Neural cell (in vitro differentiated cells): ENCODE data around the gene FAF1. TPM values are rescaled to one million over a fixed set of nuclear protein-coding genes. Genes with fewer than 3 reads are reported as not detected.

ENCODE experiments used
- H2AFZ ChIP-seq: fragments of 200-600, 300-800 bp; sonication (generic), shearing (Covaris generic); 2 replicates; pipeline ENCODE4 v1.6.0; 2014; ENCODE audit warnings: low read depth, mild to moderate bottlenecking, antibody characterized with exemption, low read length, moderate library complexity
- H3F3A ChIP-seq: fragments of 200-600 bp; shearing (Covaris generic); 2 replicates; pipeline ENCODE4 v1.6.1; 2016; ENCODE audit warnings: mild to moderate bottlenecking, moderate library complexity, mixed read lengths, antibody characterized with exemption, low read length; ENCODE audit not compliant: insufficient read depth, poor library complexity, severe bottlenecking
- H3K27ac ChIP-seq: fragments of 200-600, 300-800 bp; sonication (generic), shearing (Covaris generic); 2 replicates; pipeline ENCODE4 v1.5.1; 2014; ENCODE audit warnings: mild to moderate bottlenecking, low read length, moderate library complexity
- H3K27me3 ChIP-seq: fragments of 300-800, 200-600 bp; sonication (generic), shearing (Covaris generic); 2 replicates; pipeline ENCODE4 v1.6.0; 2014; ENCODE audit warnings: mild to moderate bottlenecking, low read depth, low read length, moderate library complexity; ENCODE audit not compliant: insufficient read depth
- H3K36me3 ChIP-seq: fragments of 300-800, 200-600 bp; sonication (generic), shearing (Covaris generic); 2 replicates; pipeline ENCODE4 v1.5.1; 2014; ENCODE audit warnings: mild to moderate bottlenecking, antibody characterized with exemption, low read length, moderate library complexity; ENCODE audit not compliant: insufficient read depth
- H3K4me2 ChIP-seq: fragments of 300-800, 200-600 bp; sonication (generic), shearing (Covaris generic); 2 replicates; pipeline ENCODE4 v1.6.0; 2014; ENCODE audit warnings: mild to moderate bottlenecking, low read length
- H3K4me3 ChIP-seq: fragments of 300-800, 200-600 bp; sonication (generic), shearing (Covaris generic); 2 replicates; pipeline ENCODE4 v1.5.1; 2014; ENCODE audit warnings: mild to moderate bottlenecking, low read length, moderate library complexity
- H3K79me2 ChIP-seq: fragments of 200-600 bp; shearing (Covaris generic); replicated peaks from 2 replicates; pipeline ENCODE4 v1.6.0; 2014; ENCODE audit warnings: mild to moderate bottlenecking, low read length, moderate library complexity; ENCODE audit not compliant: insufficient read depth
- H3K9ac ChIP-seq: fragments of 300-800, 200-600 bp; sonication (generic), shearing (Covaris generic); 2 replicates; pipeline ENCODE4 v1.6.1; 2016; ENCODE audit warnings: mild to moderate bottlenecking, low read length, mixed read lengths
- H3K9me2 ChIP-seq: fragments of 200-600 bp; shearing (Covaris generic); 2 replicates; pipeline ENCODE4 v1.6.1; 2016; ENCODE audit warnings: mild to moderate bottlenecking, low read length, mixed read lengths; ENCODE audit not compliant: insufficient read depth
- H3K9me3 ChIP-seq: fragments of 200-600, 300-800 bp; sonication (generic), shearing (Covaris generic); 2 replicates; pipeline ENCODE4 v1.6.1; 2016; ENCODE audit warnings: mild to moderate bottlenecking, mixed run types, low read length, moderate library complexity, mixed read lengths
- H4K20me1 ChIP-seq: fragments of 200-600 bp; shearing (Covaris generic); 2 replicates; pipeline ENCODE4 v1.6.1; 2016; ENCODE audit warnings: mild to moderate bottlenecking, mixed run types; ENCODE audit not compliant: insufficient read depth
- EP300 ChIP-seq: fragments of 450-650 bp; conservative IDR thresholded peaks from 2 replicates; pipeline ENCODE4 v1.6.1; 2014; ENCODE audit warnings: antibody characterized with exemption, mild to moderate bottlenecking, moderate library complexity; ENCODE audit not compliant: poor library complexity, severe bottlenecking
- EZH2 ChIP-seq: fragments of 200-600, 300-800 bp; shearing (Covaris generic), sonication (generic); IDR thresholded peaks from 2 replicates; pipeline ENCODE4 v1.6.1; 2014; ENCODE audit warnings: antibody characterized with exemption, low read length, borderline replicate concordance, mild to moderate bottlenecking; ENCODE audit not compliant: insufficient read depth, poor library complexity, severe bottlenecking
- MXI1 ChIP-seq: fragments of 450-650 bp; conservative IDR thresholded peaks from 2 replicates; pipeline ENCODE4 v1.6.1; 2014; ENCODE audit warnings: antibody characterized with exemption, mild to moderate bottlenecking; ENCODE audit not compliant: poor library complexity, severe bottlenecking
- POLR2AphosphoS5 ChIP-seq: IDR thresholded peaks from 2 replicates; pipeline ENCODE4 v1.6.1; 2012
- RAD21 ChIP-seq: fragments of 450-650 bp; conservative IDR thresholded peaks from 2 replicates; pipeline ENCODE4 v1.6.1; 2014; ENCODE audit warnings: antibody characterized with exemption, mild to moderate bottlenecking, moderate library complexity
- SMC3 ChIP-seq: fragments of 450-650 bp; conservative IDR thresholded peaks from 2 replicates; pipeline ENCODE4 v1.6.1; 2014; ENCODE audit warnings: antibody characterized with exemption, mild to moderate bottlenecking, moderate library complexity; ENCODE audit not compliant: poor library complexity
- TAF1 ChIP-seq: IDR thresholded peaks from 2 replicates; pipeline ENCODE4 v1.6.1; 2012; ENCODE audit warnings: low read depth
- polyA plus RNA-seq: library from polyadenylated mRNA; depleted of rRNA; stranded (reverse); fragments of >200 nt; gene quantifications from 2 replicates; pipeline ENCODE4 v1.2.3, GENCODE V29; 2014
- TF ChIP-seq, protein P1 (sequence below): fragments of 450-650 bp; IDR thresholded peaks from 2 replicates; pipeline ENCODE4 v1.5.1; 2014; ENCODE audit warnings: antibody characterized with exemption, mild to moderate bottlenecking, moderate library complexity; ENCODE audit not compliant: poor library complexity, severe bottlenecking
- TF ChIP-seq, protein P2 (sequence below): IDR thresholded peaks from 2 replicates; pipeline ENCODE4 v1.6.1; 2012; ENCODE audit warnings: borderline replicate concordance

Gene FAF1
- polyA plus RNA-seq, 1 donor from 2014 or later, result 52.1 TPM

DNA sequence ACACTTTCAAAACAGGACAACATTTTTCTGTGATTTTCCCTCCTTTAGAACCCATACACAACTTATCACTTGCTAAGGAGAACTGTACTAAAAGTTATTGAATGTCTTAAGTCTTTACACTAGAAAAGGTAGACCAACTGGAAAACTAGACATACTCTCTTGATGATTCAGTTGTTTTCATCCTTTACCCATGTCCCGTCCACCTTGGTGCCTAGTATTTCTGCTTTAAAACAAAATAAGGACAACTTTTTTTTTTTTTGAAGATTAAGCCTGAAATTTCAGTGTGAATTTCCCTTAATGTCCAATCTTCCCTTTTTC, 14.5 kb upstream of the FAF1 start:
- Histone ChIP-seq H3K79me2 (no peaks in the 10 kb centered on the region), H2AFZ (no peak overlapping the region), H3K4me2 (no peak overlapping the region)

DNA sequence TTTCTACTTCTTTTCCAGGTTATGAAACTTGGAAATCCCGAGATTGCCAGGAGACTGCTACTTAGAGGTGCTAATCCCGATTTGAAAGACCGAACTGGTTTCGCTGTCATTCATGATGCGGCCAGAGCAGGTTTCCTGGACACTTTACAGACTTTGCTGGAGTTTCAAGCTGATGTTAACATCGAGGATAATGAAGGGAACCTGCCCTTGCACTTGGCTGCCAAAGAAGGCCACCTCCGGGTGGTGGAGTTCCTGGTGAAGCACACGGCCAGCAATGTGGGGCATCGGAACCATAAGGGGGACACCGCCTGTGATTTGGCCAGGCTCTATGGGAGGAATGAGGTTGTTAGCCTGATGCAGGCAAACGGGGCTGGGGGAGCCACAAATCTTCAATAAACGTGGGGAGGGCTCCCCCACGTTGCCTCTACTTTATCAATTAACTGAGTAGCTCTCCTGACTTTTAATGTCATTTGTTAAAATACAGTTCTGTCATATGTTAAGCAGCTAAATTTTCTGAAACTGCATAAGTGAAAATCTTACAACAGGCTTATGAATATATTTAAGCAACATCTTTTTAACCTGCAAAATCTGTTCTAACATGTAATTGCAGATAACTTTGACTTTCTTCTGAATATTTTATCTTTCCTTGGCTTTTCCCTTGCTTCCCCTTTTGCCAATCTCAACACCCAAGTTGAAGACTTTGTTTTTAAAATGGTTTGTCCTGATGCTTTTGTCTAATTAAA, 14.0 kb upstream of the FAF1 start:
- peaks cover 99% of the 10 kb centered on the region for H3K27me3 ChIP-seq
- H3F3A ChIP-seq, result no peaks in the 10 kb centered on the region
- H4K20me1 ChIP-seq, result no peaks in the 10 kb centered on the region
- H3K27ac ChIP-seq, result no peak overlapping the region
- TF ChIP-seq SMC3, result no peak
- TF ChIP-seq MXI1, result no peak
- TF ChIP-seq POLR2AphosphoS5, result no peak
- TF ChIP-seq, protein P1, sequence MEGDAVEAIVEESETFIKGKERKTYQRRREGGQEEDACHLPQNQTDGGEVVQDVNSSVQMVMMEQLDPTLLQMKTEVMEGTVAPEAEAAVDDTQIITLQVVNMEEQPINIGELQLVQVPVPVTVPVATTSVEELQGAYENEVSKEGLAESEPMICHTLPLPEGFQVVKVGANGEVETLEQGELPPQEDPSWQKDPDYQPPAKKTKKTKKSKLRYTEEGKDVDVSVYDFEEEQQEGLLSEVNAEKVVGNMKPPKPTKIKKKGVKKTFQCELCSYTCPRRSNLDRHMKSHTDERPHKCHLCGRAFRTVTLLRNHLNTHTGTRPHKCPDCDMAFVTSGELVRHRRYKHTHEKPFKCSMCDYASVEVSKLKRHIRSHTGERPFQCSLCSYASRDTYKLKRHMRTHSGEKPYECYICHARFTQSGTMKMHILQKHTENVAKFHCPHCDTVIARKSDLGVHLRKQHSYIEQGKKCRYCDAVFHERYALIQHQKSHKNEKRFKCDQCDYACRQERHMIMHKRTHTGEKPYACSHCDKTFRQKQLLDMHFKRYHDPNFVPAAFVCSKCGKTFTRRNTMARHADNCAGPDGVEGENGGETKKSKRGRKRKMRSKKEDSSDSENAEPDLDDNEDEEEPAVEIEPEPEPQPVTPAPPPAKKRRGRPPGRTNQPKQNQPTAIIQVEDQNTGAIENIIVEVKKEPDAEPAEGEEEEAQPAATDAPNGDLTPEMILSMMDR, result no peak
- TF ChIP-seq RAD21, result no peak
- TF ChIP-seq, protein P2, sequence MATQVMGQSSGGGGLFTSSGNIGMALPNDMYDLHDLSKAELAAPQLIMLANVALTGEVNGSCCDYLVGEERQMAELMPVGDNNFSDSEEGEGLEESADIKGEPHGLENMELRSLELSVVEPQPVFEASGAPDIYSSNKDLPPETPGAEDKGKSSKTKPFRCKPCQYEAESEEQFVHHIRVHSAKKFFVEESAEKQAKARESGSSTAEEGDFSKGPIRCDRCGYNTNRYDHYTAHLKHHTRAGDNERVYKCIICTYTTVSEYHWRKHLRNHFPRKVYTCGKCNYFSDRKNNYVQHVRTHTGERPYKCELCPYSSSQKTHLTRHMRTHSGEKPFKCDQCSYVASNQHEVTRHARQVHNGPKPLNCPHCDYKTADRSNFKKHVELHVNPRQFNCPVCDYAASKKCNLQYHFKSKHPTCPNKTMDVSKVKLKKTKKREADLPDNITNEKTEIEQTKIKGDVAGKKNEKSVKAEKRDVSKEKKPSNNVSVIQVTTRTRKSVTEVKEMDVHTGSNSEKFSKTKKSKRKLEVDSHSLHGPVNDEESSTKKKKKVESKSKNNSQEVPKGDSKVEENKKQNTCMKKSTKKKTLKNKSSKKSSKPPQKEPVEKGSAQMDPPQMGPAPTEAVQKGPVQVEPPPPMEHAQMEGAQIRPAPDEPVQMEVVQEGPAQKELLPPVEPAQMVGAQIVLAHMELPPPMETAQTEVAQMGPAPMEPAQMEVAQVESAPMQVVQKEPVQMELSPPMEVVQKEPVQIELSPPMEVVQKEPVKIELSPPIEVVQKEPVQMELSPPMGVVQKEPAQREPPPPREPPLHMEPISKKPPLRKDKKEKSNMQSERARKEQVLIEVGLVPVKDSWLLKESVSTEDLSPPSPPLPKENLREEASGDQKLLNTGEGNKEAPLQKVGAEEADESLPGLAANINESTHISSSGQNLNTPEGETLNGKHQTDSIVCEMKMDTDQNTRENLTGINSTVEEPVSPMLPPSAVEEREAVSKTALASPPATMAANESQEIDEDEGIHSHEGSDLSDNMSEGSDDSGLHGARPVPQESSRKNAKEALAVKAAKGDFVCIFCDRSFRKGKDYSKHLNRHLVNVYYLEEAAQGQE, result no peak
- TF ChIP-seq EZH2, result no peak
- no peak overlapping the region for H3K9ac ChIP-seq
- no peaks in the 10 kb centered on the region for H3K9me3 ChIP-seq
- H3K9me2 ChIP-seq, result no peaks in the 10 kb centered on the region
- no peak overlapping the region for H3K4me2 ChIP-seq
- H3K36me3 ChIP-seq, result no peaks in the 10 kb centered on the region
- H3K4me3 ChIP-seq, result no peak overlapping the region
- no peak overlapping the region for H2AFZ ChIP-seq
- H3K79me2 ChIP-seq, result no peaks in the 10 kb centered on the region

More for the DNA sequence above, 14.5 kb upstream of the FAF1 start:
- no peak overlapping the region for H3K4me3 ChIP-seq
- H3F3A ChIP-seq, result no peaks in the 10 kb centered on the region
- no peak for TF ChIP-seq EP300
- no peak for TF ChIP-seq SMC3
- TF ChIP-seq EZH2, result no peak
- TF ChIP-seq TAF1, result no peak
- TF ChIP-seq, protein P2, result no peak
- TF ChIP-seq, protein P1, result no peak
- TF ChIP-seq POLR2AphosphoS5, result no peak
- no peak for TF ChIP-seq MXI1
- no peak for TF ChIP-seq RAD21
- peaks cover 99% of the 10 kb centered on the region for H3K27me3 ChIP-seq
- H3K9me3 ChIP-seq, result no peaks in the 10 kb centered on the region
- no peaks in the 10 kb centered on the region for H3K9me2 ChIP-seq
- H4K20me1 ChIP-seq, result no peaks in the 10 kb centered on the region
- H3K9ac ChIP-seq, result no peak overlapping the region
- H3K27ac ChIP-seq, result no peak overlapping the region
- H3K36me3 ChIP-seq, result no peaks in the 10 kb centered on the region
